HepG2 (cell line): ENCODE data around the gene ANKLE1. TPM values are rescaled to one million over a fixed set of nuclear protein-coding genes. Genes with fewer than 3 reads are reported as not detected.

ENCODE experiments used
- AGO1 ChIP-seq: fragments of 200-400 bp; formaldehyde crosslinking; IDR thresholded peaks from 2 replicates; pipeline ENCODE4 v1.6.1; 2017; ENCODE audit warnings: mild to moderate bottlenecking, low read depth, low read length, moderate library complexity; ENCODE audit not compliant: poor library complexity, severe bottlenecking
- FOXJ3 ChIP-seq: sonication (generic); formaldehyde crosslinking; IDR thresholded peaks from 2 replicates; pipeline ENCODE4 v1.4.0; 2020; ENCODE audit warnings: missing genetic modification reagents, mild to moderate bottlenecking, borderline replicate concordance
- GLI4 ChIP-seq: sonication (generic); formaldehyde crosslinking; IDR thresholded peaks from 2 replicates; pipeline ENCODE4 v1.5.1; 2020; ENCODE audit warnings: missing genetic modification reagents, mild to moderate bottlenecking, moderate library complexity, borderline replicate concordance
- MAFF ChIP-seq: IDR thresholded peaks from 2 replicates; pipeline ENCODE4 v1.6.1; 2011; ENCODE audit warnings: low read depth, low read length, improper control_type of control experiment
- MZF1 ChIP-seq: sonication (generic); formaldehyde crosslinking; IDR thresholded peaks from 2 replicates; pipeline ENCODE4 v1.8.1; 2023; ENCODE audit warnings: mild to moderate bottlenecking, missing genetic modification reagents, borderline replicate concordance
- NAIF1 ChIP-seq: sonication (generic); formaldehyde crosslinking; IDR thresholded peaks from 2 replicates; pipeline ENCODE4 v1.5.0; 2020; ENCODE audit warnings: mild to moderate bottlenecking, missing genetic modification reagents, borderline replicate concordance
- PAF1 ChIP-seq: IDR thresholded peaks from 2 replicates; pipeline ENCODE4 v1.6.1; 2016; ENCODE audit warnings: missing genetic modification reagents, missing compliant biosample characterization
- TBP ChIP-seq: sonication (generic); formaldehyde crosslinking; IDR thresholded peaks from 2 replicates; pipeline ENCODE4 v1.5.0; 2020; ENCODE audit warnings: missing genetic modification reagents
- ZBTB42 ChIP-seq: sonication (generic); formaldehyde crosslinking; IDR thresholded peaks from 2 replicates; pipeline ENCODE4 v1.5.0; 2020; ENCODE audit warnings: mild to moderate bottlenecking, missing genetic modification reagents
- ZFP1 ChIP-seq: IDR thresholded peaks from 2 replicates; pipeline ENCODE4 v1.6.1; 2016
- ZFP62 ChIP-seq: sonication (generic); formaldehyde crosslinking; IDR thresholded peaks from 2 replicates; pipeline ENCODE4 v1.4.0; 2020; ENCODE audit warnings: missing genetic modification reagents
- ZNF484 ChIP-seq: sonication (generic); formaldehyde crosslinking; IDR thresholded peaks from 2 replicates; pipeline ENCODE4 v1.5.1; 2020; ENCODE audit warnings: mild to moderate bottlenecking, low read depth, missing genetic modification reagents, borderline replicate concordance
- ZNF614 ChIP-seq: IDR thresholded peaks from 2 replicates; pipeline ENCODE4 v1.6.1; 2018; ENCODE audit warnings: missing biosample characterization, missing genetic modification reagents, inconsistent platforms, borderline replicate concordance
- ZNF709 ChIP-seq: sonication (generic); formaldehyde crosslinking; IDR thresholded peaks from 2 replicates; pipeline ENCODE4 v1.5.0; 2020; ENCODE audit warnings: mild to moderate bottlenecking, missing genetic modification reagents
- ZNF749 ChIP-seq: sonication (generic); formaldehyde crosslinking; IDR thresholded peaks from 2 replicates; pipeline ENCODE4 v1.8.0; 2022; ENCODE audit warnings: mild to moderate bottlenecking, missing genetic modification reagents, moderate library complexity, borderline replicate concordance
- ZNF775 ChIP-seq: sonication (generic); formaldehyde crosslinking; IDR thresholded peaks from 2 replicates; pipeline ENCODE4 v1.4.0; 2020; ENCODE audit warnings: missing genetic modification reagents, mild to moderate bottlenecking, moderate library complexity, borderline replicate concordance
- ZNF781 ChIP-seq: sonication (generic); formaldehyde crosslinking; IDR thresholded peaks from 2 replicates; pipeline ENCODE4 v1.5.1; 2020; ENCODE audit warnings: borderline replicate concordance, mild to moderate bottlenecking, missing genetic modification reagents; ENCODE audit errors: not compliant biosample characterization
- polyA plus RNA-seq, 8 experiments: library from polyadenylated mRNA; depleted of rRNA in 3 of 8; stranded (reverse) in 7 of 8; unstranded in 1 of 8; fragments of >200 nt; fragmentation: Illumina TruSeq in 4 of 8; extraction: Trizol in 4 of 8; gene quantifications; 2 replicates each; pipeline versions ENCODE4 v1.2.1 to v1.2.3, GENCODE V29; 2011 to 2016; ENCODE audit warnings: low read depth in 4 of 8, missing spikeins in 1 of 8, mixed read lengths in 1 of 8; ENCODE audit not compliant: insufficient read depth in 1 of 8
- total RNA-seq, 5 experiments: library from RNA; depleted of rRNA; stranded (reverse); fragments of >200 nt; fragmentation: Illumina TruSeq; extraction: Trizol; gene quantifications; 2 replicates each; pipeline ENCODE4 v1.2.3, GENCODE V29; 2016; ENCODE audit warnings: low read depth in 1 of 5
- TF ChIP-seq, protein P1 (sequence below): sonication (generic); formaldehyde crosslinking; IDR thresholded peaks from 2 replicates; pipeline ENCODE4 v1.4.0; 2020; ENCODE audit warnings: missing genetic modification reagents, borderline replicate concordance
- TF ChIP-seq, protein P2 (sequence below): sonication (generic); formaldehyde crosslinking; conservative IDR thresholded peaks from 2 replicates; pipeline ENCODE4 v1.4.0; 2020; ENCODE audit warnings: missing genetic modification reagents
- TF ChIP-seq, protein P3 (sequence below): sonication (generic); formaldehyde crosslinking; IDR thresholded peaks from 2 replicates; pipeline ENCODE4 v1.4.0; 2020; ENCODE audit warnings: missing genetic modification reagents, borderline replicate concordance

ANKLE1 gene
- total and polyA plus RNA-seq, 2 of the 13 experiments (the other 11 are each of a cell fraction or from before 2014, with no cell fraction given) = 0.69 to 1.5 TPM

DNA sequence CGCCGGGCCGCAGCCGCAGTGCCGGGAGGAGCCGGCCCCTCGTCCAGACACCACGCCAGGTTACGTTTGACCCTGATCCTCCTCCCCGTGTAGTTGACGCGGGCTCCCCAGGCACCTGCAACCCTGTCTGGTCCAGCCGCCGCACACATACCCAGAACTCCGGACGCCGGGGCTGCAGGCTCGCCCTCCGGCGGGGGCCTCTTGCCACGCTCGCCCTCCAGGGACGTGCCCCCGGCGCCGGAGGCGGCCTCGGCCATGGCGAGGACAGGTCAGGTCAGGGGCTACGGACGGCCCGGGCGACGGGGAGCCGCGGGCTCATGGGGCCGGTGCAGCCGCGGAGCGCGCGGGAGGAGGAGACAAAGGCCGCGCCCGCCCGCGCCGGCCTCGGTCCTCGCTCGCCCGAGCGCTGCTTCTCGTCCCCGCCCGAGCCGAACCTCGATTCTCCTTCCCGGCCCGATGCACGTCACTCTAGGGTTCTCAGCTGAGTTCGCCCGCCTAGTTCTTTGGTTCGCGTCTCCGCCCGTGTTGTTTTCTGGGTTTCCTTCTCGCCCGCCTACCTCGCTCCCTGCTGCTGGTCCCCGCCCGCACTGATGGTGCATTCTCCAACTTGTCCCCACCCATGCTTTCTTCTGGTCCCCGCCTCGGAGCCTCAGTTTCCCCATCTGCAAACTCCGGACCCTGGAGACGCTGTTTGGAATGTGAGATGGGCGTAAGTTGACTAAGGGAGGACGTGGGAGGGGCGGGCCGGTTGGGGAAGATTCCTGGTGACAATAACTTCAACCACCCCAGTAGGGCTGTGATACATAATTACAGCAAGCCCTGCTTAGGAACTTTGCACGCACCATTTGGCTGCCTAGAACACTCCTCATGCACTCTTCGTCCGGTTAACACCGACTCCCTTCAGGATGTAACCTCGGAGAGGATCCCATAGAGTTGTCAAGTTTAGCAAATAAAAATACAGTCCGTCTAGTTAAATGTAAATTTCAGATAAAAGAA lies 53.0 kb downstream of the ANKLE1 start, which contains the start of gene ANO8 (continued):
- TF ChIP-seq GLI4 (CRISPR knock-in tag) (peak; percentile 83; the same call in 1 of the 2 replicates), TBP (CRISPR knock-in tag) (0 out of 2 replicates have a peak, but pooled peaks have one; percentile 59), ZNF614 (CRISPR knock-in tag) (no peak; the same call in 1 of the 2 replicates), MAFF (no peak), AGO1 (no peak), ZNF484 (CRISPR knock-in tag) (no peak), ZNF709 (CRISPR knock-in tag) (peak; percentile 84; the same call in 1 of the 2 replicates), FOXJ3 (CRISPR knock-in tag) (no peak), ZNF781 (no peak), ZFP62 (CRISPR knock-in tag) (no peak), ZNF749 (CRISPR knock-in tag) (no peak), PAF1 (no peak), ZNF775 (CRISPR knock-in tag) (no peak), NAIF1 (CRISPR knock-in tag) (no peak), MZF1 (no peak), ZBTB42 (CRISPR knock-in tag) (no peak), ZFP1 (no peak)
- TF ChIP-seq, protein P1, sequence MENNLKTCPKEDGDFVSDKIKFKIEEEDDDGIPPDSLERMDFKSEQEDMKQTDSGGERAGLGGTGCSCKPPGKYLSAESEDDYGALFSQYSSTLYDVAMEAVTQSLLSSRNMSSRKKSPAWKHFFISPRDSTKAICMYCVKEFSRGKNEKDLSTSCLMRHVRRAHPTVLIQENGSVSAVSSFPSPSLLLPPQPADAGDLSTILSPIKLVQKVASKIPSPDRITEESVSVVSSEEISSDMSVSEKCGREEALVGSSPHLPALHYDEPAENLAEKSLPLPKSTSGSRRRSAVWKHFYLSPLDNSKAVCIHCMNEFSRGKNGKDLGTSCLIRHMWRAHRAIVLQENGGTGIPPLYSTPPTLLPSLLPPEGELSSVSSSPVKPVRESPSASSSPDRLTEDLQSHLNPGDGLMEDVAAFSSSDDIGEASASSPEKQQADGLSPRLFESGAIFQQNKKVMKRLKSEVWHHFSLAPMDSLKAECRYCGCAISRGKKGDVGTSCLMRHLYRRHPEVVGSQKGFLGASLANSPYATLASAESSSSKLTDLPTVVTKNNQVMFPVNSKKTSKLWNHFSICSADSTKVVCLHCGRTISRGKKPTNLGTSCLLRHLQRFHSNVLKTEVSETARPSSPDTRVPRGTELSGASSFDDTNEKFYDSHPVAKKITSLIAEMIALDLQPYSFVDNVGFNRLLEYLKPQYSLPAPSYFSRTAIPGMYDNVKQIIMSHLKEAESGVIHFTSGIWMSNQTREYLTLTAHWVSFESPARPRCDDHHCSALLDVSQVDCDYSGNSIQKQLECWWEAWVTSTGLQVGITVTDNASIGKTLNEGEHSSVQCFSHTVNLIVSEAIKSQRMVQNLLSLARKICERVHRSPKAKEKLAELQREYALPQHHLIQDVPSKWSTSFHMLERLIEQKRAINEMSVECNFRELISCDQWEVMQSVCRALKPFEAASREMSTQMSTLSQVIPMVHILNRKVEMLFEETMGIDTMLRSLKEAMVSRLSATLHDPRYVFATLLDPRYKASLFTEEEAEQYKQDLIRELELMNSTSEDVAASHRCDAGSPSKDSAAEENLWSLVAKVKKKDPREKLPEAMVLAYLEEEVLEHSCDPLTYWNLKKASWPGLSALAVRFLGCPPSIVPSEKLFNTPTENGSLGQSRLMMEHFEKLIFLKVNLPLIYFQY (CRISPR knock-in tag) = no peak
- TF ChIP-seq, protein P2, sequence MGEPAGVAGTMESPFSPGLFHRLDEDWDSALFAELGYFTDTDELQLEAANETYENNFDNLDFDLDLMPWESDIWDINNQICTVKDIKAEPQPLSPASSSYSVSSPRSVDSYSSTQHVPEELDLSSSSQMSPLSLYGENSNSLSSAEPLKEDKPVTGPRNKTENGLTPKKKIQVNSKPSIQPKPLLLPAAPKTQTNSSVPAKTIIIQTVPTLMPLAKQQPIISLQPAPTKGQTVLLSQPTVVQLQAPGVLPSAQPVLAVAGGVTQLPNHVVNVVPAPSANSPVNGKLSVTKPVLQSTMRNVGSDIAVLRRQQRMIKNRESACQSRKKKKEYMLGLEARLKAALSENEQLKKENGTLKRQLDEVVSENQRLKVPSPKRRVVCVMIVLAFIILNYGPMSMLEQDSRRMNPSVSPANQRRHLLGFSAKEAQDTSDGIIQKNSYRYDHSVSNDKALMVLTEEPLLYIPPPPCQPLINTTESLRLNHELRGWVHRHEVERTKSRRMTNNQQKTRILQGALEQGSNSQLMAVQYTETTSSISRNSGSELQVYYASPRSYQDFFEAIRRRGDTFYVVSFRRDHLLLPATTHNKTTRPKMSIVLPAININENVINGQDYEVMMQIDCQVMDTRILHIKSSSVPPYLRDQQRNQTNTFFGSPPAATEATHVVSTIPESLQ = no peak
- TF ChIP-seq, protein P3, sequence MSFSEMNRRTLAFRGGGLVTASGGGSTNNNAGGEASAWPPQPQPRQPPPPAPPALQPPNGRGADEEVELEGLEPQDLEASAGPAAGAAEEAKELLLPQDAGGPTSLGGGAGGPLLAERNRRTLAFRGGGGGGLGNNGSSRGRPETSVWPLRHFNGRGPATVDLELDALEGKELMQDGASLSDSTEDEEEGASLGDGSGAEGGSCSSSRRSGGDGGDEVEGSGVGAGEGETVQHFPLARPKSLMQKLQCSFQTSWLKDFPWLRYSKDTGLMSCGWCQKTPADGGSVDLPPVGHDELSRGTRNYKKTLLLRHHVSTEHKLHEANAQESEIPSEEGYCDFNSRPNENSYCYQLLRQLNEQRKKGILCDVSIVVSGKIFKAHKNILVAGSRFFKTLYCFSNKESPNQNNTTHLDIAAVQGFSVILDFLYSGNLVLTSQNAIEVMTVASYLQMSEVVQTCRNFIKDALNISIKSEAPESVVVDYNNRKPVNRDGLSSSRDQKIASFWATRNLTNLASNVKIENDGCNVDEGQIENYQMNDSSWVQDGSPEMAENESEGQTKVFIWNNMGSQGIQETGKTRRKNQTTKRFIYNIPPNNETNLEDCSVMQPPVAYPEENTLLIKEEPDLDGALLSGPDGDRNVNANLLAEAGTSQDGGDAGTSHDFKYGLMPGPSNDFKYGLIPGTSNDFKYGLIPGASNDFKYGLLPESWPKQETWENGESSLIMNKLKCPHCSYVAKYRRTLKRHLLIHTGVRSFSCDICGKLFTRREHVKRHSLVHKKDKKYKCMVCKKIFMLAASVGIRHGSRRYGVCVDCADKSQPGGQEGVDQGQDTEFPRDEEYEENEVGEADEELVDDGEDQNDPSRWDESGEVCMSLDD (CRISPR knock-in tag) = 0 out of 2 replicates have a peak, but pooled peaks have one; percentile 22
